ENCODE results near the gene AOPEP.

AOPEP gene

GRCh38 chr9:94889628-94890027 lies 163.1 kb downstream of the AOPEP start:
- Histone ChIP-seq H3K79me2 (peaks cover 2% of the 10 kb centered on the region), H3K4me3 (ENCODE audit: low read depth, low read length) (no peak overlapping the region), H3K9ac (no peak overlapping the region), H3K27ac (no peak overlapping the region), H3K36me3 (ENCODE audit: control insufficient read depth, insufficient read depth, low read length) (no peaks in the 10 kb centered on the region), H3K4me2 (ENCODE audit: low read length) (no peak overlapping the region), H3K9me3 (ENCODE audit: control insufficient read depth, low read length) (no peaks in the 10 kb centered on the region), H3K27me3 (ENCODE audit: control insufficient read depth, insufficient read depth, low read length) (no peaks in the 10 kb centered on the region), H2AFZ (no peak overlapping the region), H3K4me1 (no peaks in the 10 kb centered on the region)
- no peak for TF ChIP-seq CTCF (IDR thresholded peaks at IDR 0.05)

- Histone ChIP-seq H3K9ac (no peak overlapping the region), H2AFZ (no peak overlapping the region), H3K9me3 (ENCODE audit: control insufficient read depth, low read length) (no peaks in the 10 kb centered on the region), H3K4me2 (ENCODE audit: low read length) (no peak overlapping the region), H3K27me3 (ENCODE audit: control insufficient read depth, insufficient read depth, low read length) (no peaks in the 10 kb centered on the region), H3K27ac (no peak overlapping the region), H3K36me3 (ENCODE audit: control insufficient read depth, insufficient read depth, low read length) (no peaks in the 10 kb centered on the region), H3K79me2 (peaks cover 2% of the 10 kb centered on the region), H3K4me3 (ENCODE audit: low read depth, low read length) (no peak overlapping the region), H3K4me1 (no peaks in the 10 kb centered on the region)
- TF ChIP-seq CTCF (IDR thresholded peaks at IDR 0.05), result no peak
Measured at GRCh38 chr9:94891183-94891582, 164.7 kb downstream of the AOPEP start.

GRCh38 chr9:94892675-94893074 lies 166.2 kb downstream of the AOPEP start:
- no peak overlapping the region for H3K27ac ChIP-seq
- no peaks in the 10 kb centered on the region for H3K27me3 ChIP-seq (ENCODE audit: control insufficient read depth, insufficient read depth, low read length)
- H3K4me2 ChIP-seq (ENCODE audit: low read length), result no peak overlapping the region
- TF ChIP-seq CTCF (IDR thresholded peaks at IDR 0.05), result no peak
- H3K4me3 ChIP-seq (ENCODE audit: low read depth, low read length), result no peak overlapping the region
- peaks cover 2% of the 10 kb centered on the region for H3K79me2 ChIP-seq
- no peak overlapping the region for H3K9ac ChIP-seq
- H3K9me3 ChIP-seq (ENCODE audit: control insufficient read depth, low read length), result no peaks in the 10 kb centered on the region
- no peaks in the 10 kb centered on the region for H3K36me3 ChIP-seq (ENCODE audit: control insufficient read depth, insufficient read depth, low read length)
- no peak overlapping the region for H2AFZ ChIP-seq
- no peaks in the 10 kb centered on the region for H3K4me1 ChIP-seq

- Histone ChIP-seq H3K79me2 (peaks cover 2% of the 10 kb centered on the region), H3K27me3 (ENCODE audit: control insufficient read depth, insufficient read depth, low read length) (no peaks in the 10 kb centered on the region), H3K27ac (no peak overlapping the region), H3K9ac (no peak overlapping the region), H3K4me3 (ENCODE audit: low read depth, low read length) (no peak overlapping the region), H2AFZ (no peak overlapping the region), H3K4me2 (ENCODE audit: low read length) (no peak overlapping the region), H3K9me3 (ENCODE audit: control insufficient read depth, low read length) (no peaks in the 10 kb centered on the region), H3K4me1 (no peaks in the 10 kb centered on the region), H3K36me3 (ENCODE audit: control insufficient read depth, insufficient read depth, low read length) (no peaks in the 10 kb centered on the region)
- no peak for TF ChIP-seq CTCF (IDR thresholded peaks at IDR 0.05)
Measured at GRCh38 chr9:94894094-94894699, 167.7 kb downstream of the AOPEP start.

- Histone ChIP-seq H2AFZ (no peak overlapping the region), H3K27me3 (ENCODE audit: control insufficient read depth, insufficient read depth, low read length) (no peaks in the 10 kb centered on the region), H3K27ac (no peak overlapping the region), H3K9ac (no peak overlapping the region), H3K4me1 (no peaks in the 10 kb centered on the region), H3K4me3 (ENCODE audit: low read depth, low read length) (no peak overlapping the region), H3K36me3 (ENCODE audit: control insufficient read depth, insufficient read depth, low read length) (no peaks in the 10 kb centered on the region), H3K4me2 (ENCODE audit: low read length) (no peak overlapping the region), H3K79me2 (peaks cover 2% of the 10 kb centered on the region), H3K9me3 (ENCODE audit: control insufficient read depth, low read length) (no peaks in the 10 kb centered on the region)
- no peak for TF ChIP-seq CTCF (IDR thresholded peaks at IDR 0.05)
Measured at GRCh38 chr9:94895668-94896067, 169.2 kb downstream of the AOPEP start.
